Mucosa of rectum (tissue), 2 donors: Measurements from ENCODE around the gene PRMT3.
"Not testable (repeated sequence)": the region's sequence is repeated elsewhere in the genome, so short reads cannot be mapped to it uniquely, and the experiment has no call there.

ENCODE experiments used
- H3K27ac ChIP-seq, 2 donors: one replicate each; pipeline ENCODE4 v1.7.0; 2013; ENCODE audit warnings: inconsistent platforms in 2 of 2, low read depth in 2 of 2, low read length in 2 of 2
- H3K27me3 ChIP-seq, 2 donors: one replicate each; pipeline ENCODE4 v1.7.0; 2013; ENCODE audit warnings: low read length in 2 of 2; ENCODE audit not compliant: control insufficient read depth in 2 of 2, insufficient read depth in 2 of 2
- H3K36me3 ChIP-seq, 2 donors: one replicate each; pipeline ENCODE4 v1.7.0; 2013; ENCODE audit warnings: low read length in 2 of 2; ENCODE audit not compliant: control insufficient read depth in 2 of 2, insufficient read depth in 2 of 2
- H3K4me1 ChIP-seq, 2 donors: one replicate each; pipeline ENCODE4 v1.7.0; 2013; ENCODE audit warnings: low read length in 2 of 2, mild to moderate bottlenecking in 1 of 2; ENCODE audit not compliant: control insufficient read depth in 2 of 2, insufficient read depth in 2 of 2
- H3K4me3 ChIP-seq, 2 donors: one replicate each; pipeline ENCODE4 v1.7.0; 2013; ENCODE audit warnings: low read length in 2 of 2
- H3K9ac ChIP-seq, 2 donors: one replicate each; pipeline ENCODE4 v1.7.0; 2013; ENCODE audit warnings: low read length in 2 of 2, low read depth in 1 of 2, mild to moderate bottlenecking in 1 of 2
- H3K9me3 ChIP-seq, 2 donors: one replicate each; pipeline ENCODE4 v1.7.0; 2013; ENCODE audit warnings: low read length in 2 of 2; ENCODE audit not compliant: control insufficient read depth in 2 of 2
- donor health status: healthy.
- donor health status: Normal muscosa, but diverticular disease.

Gene PRMT3

DNA sequence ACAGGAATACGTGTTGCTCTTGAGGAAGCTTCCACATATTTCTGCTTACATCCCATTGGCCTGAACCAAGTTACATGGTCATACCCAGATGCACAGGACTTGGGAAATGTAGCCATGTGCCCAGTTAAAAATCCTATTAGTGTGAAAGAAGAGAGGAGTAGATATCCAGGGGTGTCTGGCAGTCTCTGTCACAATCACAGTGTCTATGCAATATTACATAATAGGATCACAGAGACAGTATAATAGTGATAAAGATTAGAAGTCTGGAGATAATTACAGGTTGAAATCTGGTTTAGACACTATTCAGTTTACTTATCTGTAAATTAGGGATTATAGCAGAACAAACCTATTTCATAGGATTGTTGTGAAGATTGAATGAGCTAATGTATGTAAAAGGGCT lies 149.3 kb downstream of the PRMT3 start:
- H3K4me3 ChIP-seq = no peak overlapping the region
- H3K27ac ChIP-seq = no peak overlapping the region
- H3K27me3 ChIP-seq = no peaks in the 10 kb centered on the region
- no peaks in the 10 kb centered on the region for H3K9me3 ChIP-seq
- no peaks in the 10 kb centered on the region for H3K36me3 ChIP-seq
- H3K4me1 ChIP-seq = no peaks in the 10 kb centered on the region
- H3K9ac ChIP-seq = no peak overlapping the region

DNA sequence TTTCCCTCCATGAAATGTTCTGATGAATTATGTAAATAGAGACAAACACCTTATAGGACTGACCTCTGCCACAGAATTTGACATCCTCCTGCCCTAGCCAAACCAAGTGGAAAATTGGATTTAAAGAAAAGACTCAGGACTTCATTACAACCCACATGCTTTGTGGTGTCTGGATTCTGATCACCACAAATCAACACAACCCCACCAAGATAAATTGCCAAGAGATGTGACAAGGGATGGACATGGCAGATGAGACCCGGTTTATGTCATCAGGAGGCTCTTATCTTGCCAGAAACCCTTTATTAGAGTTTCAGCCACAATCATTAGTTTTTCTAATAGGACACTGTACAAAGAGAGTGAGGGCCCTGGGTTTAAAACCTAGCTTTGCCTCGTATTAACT lies 154.0 kb downstream of the PRMT3 start:
- Histone ChIP-seq H3K36me3 (no peaks in the 10 kb centered on the region), H3K27me3 (no peaks in the 10 kb centered on the region), H3K9ac (no peak overlapping the region), H3K4me1 (no peaks in the 10 kb centered on the region), H3K27ac (no peak overlapping the region), H3K9me3 (no peaks in the 10 kb centered on the region), H3K4me3 (no peak overlapping the region)

DNA sequence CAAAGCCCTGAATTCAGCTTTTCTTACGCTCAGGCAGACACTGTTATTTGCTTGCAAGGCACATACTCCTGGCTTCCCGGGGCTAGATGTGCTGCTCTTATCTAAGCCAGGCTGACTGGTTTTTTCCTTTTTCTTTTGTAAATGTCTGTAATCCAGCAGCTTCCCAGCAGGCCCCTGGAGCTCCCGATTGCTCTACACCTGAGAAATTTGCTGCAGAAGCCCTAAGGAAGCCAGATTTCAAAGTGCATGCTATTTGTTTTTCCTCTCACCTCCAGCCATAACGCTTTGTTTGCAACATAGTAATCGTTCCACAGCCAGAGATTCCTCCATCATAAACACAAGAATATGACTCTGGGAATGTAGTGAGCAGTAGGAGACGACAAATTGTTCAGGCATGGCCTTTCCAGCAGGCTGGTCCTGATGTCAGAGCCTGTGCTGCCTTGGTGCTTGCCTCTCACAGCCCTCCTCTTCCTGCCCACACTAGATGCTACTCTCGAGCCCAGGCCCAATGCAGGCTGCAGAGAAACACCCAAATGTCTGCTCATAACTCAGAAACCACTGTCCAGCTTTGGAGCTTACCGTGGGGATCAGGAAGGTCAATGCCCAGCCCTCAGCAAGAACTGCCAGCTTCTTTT lies 157.2 kb downstream of the PRMT3 start:
- no peaks in the 10 kb centered on the region for H3K9me3 ChIP-seq
- H3K27ac ChIP-seq = no peak overlapping the region
- H3K36me3 ChIP-seq = no peaks in the 10 kb centered on the region
- H3K27me3 ChIP-seq = no peaks in the 10 kb centered on the region
- no peaks in the 10 kb centered on the region for H3K4me1 ChIP-seq
- H3K4me3 ChIP-seq = no peak overlapping the region
- no peak overlapping the region for H3K9ac ChIP-seq

DNA sequence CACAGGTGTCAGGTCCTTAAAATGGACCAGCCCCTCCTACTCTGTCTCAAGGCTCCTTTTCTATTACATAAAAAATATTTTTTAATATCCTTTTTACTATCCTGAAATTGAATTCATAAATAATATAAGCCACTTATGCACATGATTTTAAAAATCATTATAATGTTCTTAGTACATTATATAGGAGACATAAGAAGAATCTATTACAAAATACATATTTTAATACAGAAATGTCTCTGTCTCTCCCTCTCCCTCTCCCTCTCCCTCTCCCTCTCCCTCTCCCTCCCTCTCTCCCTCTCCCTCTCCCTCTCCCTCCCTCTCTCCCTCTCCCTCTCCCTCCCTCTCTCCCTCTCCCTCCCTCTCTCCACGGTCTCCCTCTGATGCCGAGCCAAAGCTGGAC lies 159.9 kb downstream of the PRMT3 start:
- Histone ChIP-seq H3K9me3 (no peaks in the 10 kb centered on the region), H3K9ac (no peak overlapping the region), H3K4me1 (no peaks in the 10 kb centered on the region), H3K27me3 (no peaks in the 10 kb centered on the region), H3K27ac (no peak overlapping the region), H3K36me3 (no peaks in the 10 kb centered on the region), H3K4me3 (no peak overlapping the region)

DNA sequence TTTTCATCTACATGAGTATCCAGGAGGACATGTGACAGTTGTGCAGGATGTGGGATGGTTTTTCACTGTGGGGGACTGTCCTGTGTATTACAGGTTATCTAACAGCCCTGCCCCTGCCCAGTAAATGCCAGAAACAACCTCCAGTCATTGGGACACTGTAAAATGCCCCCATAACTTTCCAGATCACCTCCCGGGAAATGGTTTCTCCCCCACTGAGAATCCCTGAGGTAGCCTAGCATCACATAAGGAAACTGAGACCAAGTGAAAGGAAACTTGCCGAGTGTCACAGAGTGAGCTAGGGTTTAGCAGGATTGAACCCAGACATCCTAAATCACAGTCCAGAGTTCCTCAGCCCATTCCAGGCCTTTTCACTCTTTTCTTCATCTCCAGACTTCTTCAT lies 163.6 kb downstream of the PRMT3 start:
- Histone ChIP-seq H3K9ac (no peak overlapping the region), H3K27me3 (no peaks in the 10 kb centered on the region), H3K9me3 (no peaks in the 10 kb centered on the region), H3K36me3 (no peaks in the 10 kb centered on the region), H3K27ac (no peak overlapping the region), H3K4me3 (no peak overlapping the region), H3K4me1 (no peaks in the 10 kb centered on the region)

DNA sequence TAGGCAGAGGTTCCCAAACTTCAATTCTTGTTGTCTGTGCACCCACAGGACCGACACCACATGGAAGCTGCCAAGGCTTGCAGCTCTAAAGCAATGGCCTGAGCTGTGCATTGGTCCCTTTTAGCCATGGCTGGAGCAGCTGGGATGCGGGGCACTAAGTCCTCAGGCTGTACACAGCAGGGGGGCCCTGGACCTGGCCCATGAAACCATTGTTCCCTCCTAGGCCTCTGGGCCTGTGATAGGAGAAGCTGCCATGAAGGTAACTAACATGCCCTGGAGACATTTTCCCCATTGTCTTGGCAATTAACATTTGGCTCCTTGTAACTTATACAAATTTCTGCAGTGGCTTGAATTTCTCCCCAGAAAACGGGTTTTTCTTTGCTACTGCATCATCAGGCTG lies 168.3 kb downstream of the PRMT3 start:
- no peak overlapping the region for H3K27ac ChIP-seq
- H3K27me3 ChIP-seq = no peaks in the 10 kb centered on the region
- H3K9me3 ChIP-seq = no peaks in the 10 kb centered on the region

DNA sequence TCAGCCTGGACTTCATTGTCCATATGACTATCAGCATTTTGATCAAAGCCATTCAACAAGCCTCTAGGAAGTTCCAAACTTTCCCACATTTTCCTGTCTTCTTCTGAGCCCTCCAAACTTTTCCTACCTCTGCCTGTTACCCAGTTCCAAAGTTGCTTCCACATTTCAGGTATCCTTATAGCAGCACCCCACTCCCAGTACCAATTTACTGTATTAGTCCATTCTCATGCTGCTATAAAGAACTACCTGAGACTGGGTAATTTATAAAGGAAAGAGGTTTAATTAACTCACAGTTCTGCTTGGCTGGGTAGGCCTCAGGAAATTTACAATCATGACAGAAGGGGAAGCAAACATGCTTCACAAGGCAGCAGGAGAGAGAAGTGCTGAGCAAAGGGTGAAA lies 168.9 kb downstream of the PRMT3 start:
- not testable (repeated sequence) for H3K36me3 ChIP-seq, H3K27me3 ChIP-seq, H3K4me3 ChIP-seq, H3K9me3 ChIP-seq, H3K27ac ChIP-seq, H3K9ac ChIP-seq, H3K4me1 ChIP-seq

More for the DNA sequence above, 168.3 kb downstream of the PRMT3 start:
- Histone ChIP-seq H3K4me1 (no peaks in the 10 kb centered on the region), H3K36me3 (no peaks in the 10 kb centered on the region), H3K4me3 (no peak overlapping the region), H3K9ac (no peak overlapping the region)

DNA sequence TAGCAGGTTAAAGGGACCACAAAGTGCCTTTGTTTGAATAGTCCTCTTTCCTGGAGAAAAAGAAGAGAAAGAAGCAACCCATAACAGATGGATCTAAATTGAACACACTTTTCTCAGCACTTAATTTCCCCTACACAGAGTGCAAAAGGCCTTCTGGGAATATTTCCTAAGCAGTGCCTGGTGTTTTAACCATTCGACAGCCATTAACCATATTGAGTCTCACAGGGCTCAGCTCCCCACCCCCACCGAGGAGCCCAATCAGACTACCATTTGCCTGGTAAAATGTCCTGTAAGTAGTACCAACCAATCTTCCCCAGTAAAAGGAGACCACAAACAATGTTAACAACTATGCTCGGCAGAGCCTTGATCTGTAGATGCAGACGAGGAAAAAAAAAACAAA lies 171.2 kb downstream of the PRMT3 start:
- no peak overlapping the region for H3K9ac ChIP-seq
- H3K27me3 ChIP-seq = no peaks in the 10 kb centered on the region
- no peak overlapping the region for H3K4me3 ChIP-seq
- H3K9me3 ChIP-seq = no peaks in the 10 kb centered on the region
- no peak overlapping the region for H3K27ac ChIP-seq
- no peaks in the 10 kb centered on the region for H3K36me3 ChIP-seq
- H3K4me1 ChIP-seq = no peaks in the 10 kb centered on the region
